ENCODE data around the gene KHNYN.

KHNYN gene

GRCh38 chr14:24401810-24402702, 27.7 kb upstream of the KHNYN start:
- no peak for DNase-seq

GRCh38 chr14:24403294-24403998, 26.3 kb upstream of the KHNYN start:
- no peak for DNase-seq

DNA sequence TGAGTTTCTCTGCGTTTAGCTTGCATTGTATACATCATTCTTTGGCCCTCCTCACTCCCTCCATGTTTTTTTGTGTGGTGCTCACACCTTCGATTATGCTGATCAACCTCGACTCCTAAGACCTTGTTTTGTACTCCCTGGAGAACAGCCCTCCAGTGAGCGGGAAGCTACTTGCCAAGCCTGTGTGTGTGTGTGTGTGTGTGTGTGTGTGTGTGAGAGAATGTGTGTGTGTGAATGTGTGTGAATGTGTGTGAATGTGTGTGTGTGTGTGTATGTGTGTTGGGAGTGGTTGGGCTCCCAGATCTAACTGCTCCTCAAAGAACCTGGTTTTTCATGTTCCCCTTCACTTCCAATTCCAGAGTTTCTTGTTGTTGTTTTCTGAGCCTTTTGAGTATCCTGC, 24.9 kb upstream of the KHNYN start:
- DNase-seq: no peak

- no peak for DNase-seq
These were observed 23.3 kb upstream of the KHNYN start for GRCh38 chr14:24406416-24406815.

DNA sequence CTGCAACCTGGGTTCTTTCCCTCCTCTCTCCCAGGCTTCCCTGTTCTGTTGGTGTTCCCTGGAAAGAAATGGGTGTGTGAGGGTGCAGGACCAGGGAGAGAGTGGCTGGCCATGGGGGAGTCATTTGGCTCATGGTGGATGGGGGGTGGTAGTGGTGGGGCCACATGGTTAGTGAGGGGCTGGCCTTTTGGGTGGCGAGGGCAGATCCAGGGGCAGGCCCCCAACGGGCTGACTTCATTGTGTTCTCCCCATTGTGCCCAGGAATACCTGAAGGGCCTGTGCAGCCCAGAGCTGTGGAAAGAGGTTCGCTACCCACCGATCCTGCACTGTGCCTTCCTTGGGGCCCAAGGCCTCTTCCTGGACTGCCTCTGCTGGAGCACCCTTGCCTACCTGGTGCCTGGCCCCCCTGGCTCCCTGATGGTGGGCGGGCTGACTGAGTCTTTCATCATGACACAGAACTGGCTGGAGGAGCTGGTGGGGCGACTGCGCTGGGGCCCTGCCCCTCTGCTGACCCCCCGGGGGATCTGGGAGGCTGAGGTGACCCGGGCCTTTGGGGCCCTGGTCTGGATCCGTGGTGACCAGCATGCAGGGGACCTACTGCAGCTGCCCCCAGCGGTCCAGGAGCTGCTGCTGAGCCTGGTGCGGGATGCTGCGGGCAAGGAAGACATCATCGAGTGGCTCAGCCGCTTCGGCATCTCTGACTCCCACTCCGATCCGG, 22.0 kb upstream of the KHNYN start:
- no peak for DNase-seq

- no peak for DNase-seq
These were observed 21.0 kb upstream of the KHNYN start for GRCh38 chr14:24408764-24409163.

DNA sequence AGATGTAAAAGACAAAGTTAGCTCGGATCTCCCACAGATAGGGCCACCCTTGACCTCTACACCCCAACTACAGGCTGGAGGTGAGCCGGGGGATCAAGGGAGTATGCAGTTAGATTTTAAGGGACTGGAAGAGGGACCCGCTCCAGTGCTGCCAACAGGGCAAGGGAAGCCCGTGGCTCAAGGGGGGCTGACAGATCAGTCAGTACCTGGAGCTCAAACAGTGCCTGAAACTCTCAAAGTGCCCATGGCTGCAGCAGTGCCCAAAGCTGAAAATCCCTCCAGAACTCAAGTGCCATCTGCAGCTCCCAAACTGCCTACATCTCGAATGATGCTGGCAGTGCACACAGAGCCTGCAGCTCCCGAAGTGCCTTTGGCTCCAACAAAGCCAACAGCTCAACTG, 20.6 kb upstream of the KHNYN start:
- DNase-seq: no peak

- DNase-seq: no peak
These were observed 19.8 kb upstream of the KHNYN start for GRCh38 chr14:24409956-24410355.

DNA sequence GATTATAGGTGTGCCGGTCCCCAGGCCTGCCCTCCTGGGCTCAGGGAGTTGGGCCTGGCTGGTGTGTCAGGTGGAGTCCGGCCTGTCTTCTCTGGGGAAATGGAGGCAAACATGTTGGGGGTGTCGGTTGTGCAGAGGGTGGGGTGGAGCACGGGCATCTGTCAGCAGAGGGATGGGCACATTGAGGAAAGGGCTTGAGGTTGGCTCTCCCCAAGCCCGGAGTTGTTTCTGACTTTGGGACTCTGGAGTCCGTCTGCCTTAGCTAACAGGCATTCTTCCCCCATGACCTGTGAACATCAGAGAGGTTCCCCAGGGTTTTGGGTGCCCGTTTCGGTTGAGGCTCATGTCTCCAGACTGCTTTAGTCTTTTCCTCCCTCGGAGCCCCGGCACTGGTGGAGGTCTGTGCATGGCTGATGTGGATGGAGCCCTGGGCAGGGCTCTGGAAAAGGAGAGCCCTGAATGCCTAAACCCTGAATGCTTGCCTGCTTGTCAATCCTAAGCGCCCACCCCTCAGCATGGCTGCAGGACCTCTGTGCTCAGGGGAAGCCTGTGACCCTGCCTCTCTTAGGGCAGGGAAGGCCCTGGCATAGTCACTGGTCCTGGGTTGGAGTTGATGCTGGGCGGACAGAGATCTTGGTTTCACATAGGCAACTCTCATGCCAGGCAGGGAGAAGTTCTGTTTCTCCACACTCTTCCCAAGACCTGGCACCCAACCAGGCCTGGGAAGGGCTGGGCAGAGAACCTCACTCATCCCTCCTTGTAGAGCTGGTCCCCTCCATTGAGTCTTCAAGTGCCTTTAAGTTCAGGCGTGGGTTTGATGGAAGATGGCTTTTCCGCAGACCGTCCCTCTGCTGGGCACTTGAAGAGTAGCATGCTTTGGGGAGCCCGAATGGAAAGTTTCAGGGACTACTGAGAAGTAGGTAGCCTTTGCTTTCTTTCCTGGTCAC, 18.0 kb upstream of the KHNYN start:
- no peak for DNase-seq

DNA sequence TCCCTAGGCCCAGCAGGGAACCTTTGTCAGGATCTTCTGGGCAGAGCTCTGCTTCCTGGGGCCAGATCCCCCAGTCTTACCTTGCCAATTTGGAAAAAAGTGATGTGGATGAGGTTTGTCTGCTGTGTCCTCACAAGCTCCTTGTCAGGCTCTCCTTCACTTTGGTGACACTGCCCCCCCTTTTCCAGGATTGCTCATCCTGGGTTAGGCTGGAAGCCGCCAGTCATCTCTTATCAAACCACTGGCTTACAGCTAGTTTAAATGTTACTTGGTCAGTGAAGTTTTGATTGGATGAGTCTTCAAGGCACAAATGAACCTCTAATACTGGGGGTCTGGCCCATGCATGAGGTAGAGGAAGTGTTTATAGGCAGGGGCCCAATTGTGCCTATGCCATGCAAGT, 15.7 kb upstream of the KHNYN start:
- no peak for DNase-seq

GRCh38 chr14:24414732-24415420, 14.9 kb upstream of the KHNYN start:
- no peak for DNase-seq

GRCh38 chr14:24415421-24416253, 14.1 kb upstream of the KHNYN start:
- DNase-seq: no peak

GRCh38 chr14:24416254-24416931, 13.4 kb upstream of the KHNYN start:
- no peak for DNase-seq

DNA sequence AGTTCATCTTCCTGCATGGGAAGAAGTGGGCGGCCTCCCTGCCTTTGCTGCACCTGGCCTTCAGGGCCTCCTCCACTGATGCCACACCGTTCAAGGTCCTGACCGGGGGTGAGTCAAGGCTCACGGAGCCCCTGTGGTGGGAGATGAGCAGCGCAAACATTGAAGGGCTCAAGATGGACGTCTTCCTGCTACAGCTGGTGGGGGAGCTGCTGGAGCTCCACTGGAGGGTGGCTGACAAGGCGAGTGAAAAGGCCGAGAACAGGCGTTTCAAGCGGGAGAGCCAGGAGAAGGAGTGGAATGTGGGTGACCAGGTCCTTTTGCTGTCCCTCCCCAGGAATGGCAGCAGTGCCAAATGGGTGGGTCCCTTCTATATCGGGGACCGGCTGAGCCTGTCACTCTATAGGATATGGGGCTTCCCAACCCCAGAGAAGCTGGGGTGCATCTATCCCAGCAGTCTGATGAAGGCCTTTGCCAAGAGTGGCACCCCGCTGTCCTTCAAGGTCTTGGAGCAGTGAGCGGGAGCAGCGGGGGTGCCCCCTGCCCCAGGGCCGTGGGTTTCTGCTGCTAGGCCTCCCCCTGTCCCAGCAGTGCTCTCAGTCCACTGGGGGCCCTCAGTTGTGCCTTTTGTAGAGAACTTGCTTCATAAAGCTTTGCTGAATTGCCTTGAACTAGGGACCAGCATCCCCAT, 12.7 kb upstream of the KHNYN start:
- no peak for DNase-seq

GRCh38 chr14:24417832-24418491, 11.8 kb upstream of the KHNYN start:
- DNase-seq: no peak

DNA sequence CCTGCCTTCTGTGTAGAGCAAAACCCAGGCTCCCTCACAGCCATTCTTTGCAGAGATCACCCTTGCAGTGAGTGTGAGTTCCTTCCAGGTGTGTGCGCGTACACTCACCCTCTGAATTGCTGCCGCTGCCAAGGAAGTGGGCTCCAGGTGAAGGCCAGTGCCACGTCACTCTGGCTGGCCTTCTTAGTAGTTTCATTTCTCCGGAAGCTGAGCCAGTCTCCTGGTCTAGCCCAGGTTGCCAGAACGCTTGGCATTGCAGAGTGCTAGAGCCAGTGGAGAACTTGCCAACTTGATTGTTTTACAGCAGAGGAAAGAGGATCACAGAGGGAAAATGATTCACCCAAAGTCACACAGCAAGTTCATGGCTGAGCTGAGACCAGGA, 11.3 kb upstream of the KHNYN start:
- no peak for DNase-seq

- no peak for DNase-seq
These were observed 7.5 kb upstream of the KHNYN start for GRCh38 chr14:24422261-24422660.

GRCh38 chr14:24422694-24423601, 6.8 kb upstream of the KHNYN start:
- no peak for DNase-seq
